IMR-90 (cell line): ENCODE results near the gene NFE2L2.
"Not testable (repeated sequence)": the region's sequence is repeated elsewhere in the genome, so short reads cannot be mapped to it uniquely, and the experiment has no call there.

Experiments
- MAZ ChIP-seq: IDR thresholded peaks from 2 replicates; pipeline ENCODE4 v1.6.1; 2012; ENCODE audit warnings: low read depth, mild to moderate bottlenecking, low read length, improper control_type of control experiment, moderate library complexity, borderline replicate concordance
- POLR2A ChIP-seq: IDR thresholded peaks from 2 replicates; pipeline ENCODE4 v1.6.1; 2012; ENCODE audit warnings: mild to moderate bottlenecking, low read depth, low read length
- RFX5 ChIP-seq: IDR thresholded peaks from 2 replicates; pipeline ENCODE4 v1.8.0; 2012; ENCODE audit warnings: low read depth, mild to moderate bottlenecking, low read length, moderate library complexity
- SMC3 ChIP-seq: fragments of 150-350 bp; IDR thresholded peaks from 2 replicates; pipeline ENCODE4 v1.6.1; 2016; ENCODE audit warnings: low read depth, mild to moderate bottlenecking, antibody characterized with exemption, low read length, moderate library complexity
- TF ChIP-seq, protein P1 (sequence below): conservative IDR thresholded peaks from 2 replicates; pipeline ENCODE4 v1.5.1; 2012; ENCODE audit warnings: mild to moderate bottlenecking, low read depth, low read length, improper control_type of control experiment

DNA sequence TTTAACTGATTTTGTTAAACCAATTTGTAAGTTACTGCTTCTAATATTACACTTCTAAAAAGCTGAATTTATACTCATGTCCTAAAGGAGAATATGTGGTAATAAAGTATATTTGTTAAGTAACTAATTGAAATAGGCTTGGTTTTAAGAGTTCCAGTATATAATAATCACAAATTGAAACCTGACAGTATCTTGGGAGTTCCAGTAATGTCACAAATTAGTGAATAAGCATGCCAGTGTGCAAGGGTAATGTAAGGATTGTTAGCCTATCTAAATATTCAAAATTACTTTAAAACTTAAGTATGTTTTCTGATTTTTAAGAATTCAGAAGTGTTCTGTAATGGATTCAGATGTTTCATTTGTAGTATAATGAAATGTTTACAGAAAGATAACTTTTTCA, 41.1 kb downstream of the NFE2L2 start:
- TF ChIP-seq, protein P1, sequence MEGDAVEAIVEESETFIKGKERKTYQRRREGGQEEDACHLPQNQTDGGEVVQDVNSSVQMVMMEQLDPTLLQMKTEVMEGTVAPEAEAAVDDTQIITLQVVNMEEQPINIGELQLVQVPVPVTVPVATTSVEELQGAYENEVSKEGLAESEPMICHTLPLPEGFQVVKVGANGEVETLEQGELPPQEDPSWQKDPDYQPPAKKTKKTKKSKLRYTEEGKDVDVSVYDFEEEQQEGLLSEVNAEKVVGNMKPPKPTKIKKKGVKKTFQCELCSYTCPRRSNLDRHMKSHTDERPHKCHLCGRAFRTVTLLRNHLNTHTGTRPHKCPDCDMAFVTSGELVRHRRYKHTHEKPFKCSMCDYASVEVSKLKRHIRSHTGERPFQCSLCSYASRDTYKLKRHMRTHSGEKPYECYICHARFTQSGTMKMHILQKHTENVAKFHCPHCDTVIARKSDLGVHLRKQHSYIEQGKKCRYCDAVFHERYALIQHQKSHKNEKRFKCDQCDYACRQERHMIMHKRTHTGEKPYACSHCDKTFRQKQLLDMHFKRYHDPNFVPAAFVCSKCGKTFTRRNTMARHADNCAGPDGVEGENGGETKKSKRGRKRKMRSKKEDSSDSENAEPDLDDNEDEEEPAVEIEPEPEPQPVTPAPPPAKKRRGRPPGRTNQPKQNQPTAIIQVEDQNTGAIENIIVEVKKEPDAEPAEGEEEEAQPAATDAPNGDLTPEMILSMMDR: not testable (repeated sequence)
- not testable (repeated sequence) for TF ChIP-seq MAZ, POLR2A, RFX5, SMC3
